Measurements from ENCODE around the gene YPEL2.

Gene YPEL2

GRCh38 chr17:59357929-59358328 lies 26.5 kb downstream of the YPEL2 start:
- DNase-seq: no peak

GRCh38 chr17:59361386-59361785 lies 29.9 kb downstream of the YPEL2 start:
- no peak for DNase-seq

- DNase-seq: peak; percentile 68
Measured at GRCh38 chr17:59361916-59362810, 30.7 kb downstream of the YPEL2 start.

- DNase-seq: no peak
Measured at GRCh38 chr17:59362811-59363205, 31.4 kb downstream of the YPEL2 start.

GRCh38 chr17:59365383-59365981 lies 34.0 kb downstream of the YPEL2 start:
- peak; percentile 71 for DNase-seq

GRCh38 chr17:59366040-59366757 lies 34.7 kb downstream of the YPEL2 start:
- no peak for DNase-seq

- DNase-seq: no peak
Measured at GRCh38 chr17:59366773-59367656, 35.6 kb downstream of the YPEL2 start.

GRCh38 chr17:59367657-59368045 lies 36.2 kb downstream of the YPEL2 start:
- DNase-seq: no peak

GRCh38 chr17:59368218-59368857 lies 36.9 kb downstream of the YPEL2 start:
- DNase-seq: no peak

- DNase-seq: no peak
Measured at GRCh38 chr17:59369031-59369975, 37.8 kb downstream of the YPEL2 start.

GRCh38 chr17:59370593-59371299 lies 39.3 kb downstream of the YPEL2 start:
- DNase-seq: no peak

GRCh38 chr17:59371416-59372100 lies 40.1 kb downstream of the YPEL2 start:
- no peak for DNase-seq

- no peak for DNase-seq
Measured at GRCh38 chr17:59372138-59372751, 40.8 kb downstream of the YPEL2 start.

- DNase-seq: no peak
Measured at GRCh38 chr17:59373882-59374495, 42.5 kb downstream of the YPEL2 start.

- DNase-seq: no peak
Measured at GRCh38 chr17:59374612-59375011, 43.2 kb downstream of the YPEL2 start.

- DNase-seq: no peak
Measured at GRCh38 chr17:59375857-59376256, 44.4 kb downstream of the YPEL2 start.

GRCh38 chr17:59376506-59376905 lies 45.1 kb downstream of the YPEL2 start:
- no peak for DNase-seq

- DNase-seq: no peak
Measured at GRCh38 chr17:59377410-59377809, 46.0 kb downstream of the YPEL2 start.

GRCh38 chr17:59378675-59379074 lies 47.2 kb downstream of the YPEL2 start:
- DNase-seq: no peak
